ENCODE data around the gene COL4A1. TPM values are rescaled to one million over a fixed set of nuclear protein-coding genes. Genes with fewer than 3 reads are reported as not detected.

COL4A1 gene
- total RNA-seq, 1 experiment from 2014 or later = 0.12 TPM

DNA sequence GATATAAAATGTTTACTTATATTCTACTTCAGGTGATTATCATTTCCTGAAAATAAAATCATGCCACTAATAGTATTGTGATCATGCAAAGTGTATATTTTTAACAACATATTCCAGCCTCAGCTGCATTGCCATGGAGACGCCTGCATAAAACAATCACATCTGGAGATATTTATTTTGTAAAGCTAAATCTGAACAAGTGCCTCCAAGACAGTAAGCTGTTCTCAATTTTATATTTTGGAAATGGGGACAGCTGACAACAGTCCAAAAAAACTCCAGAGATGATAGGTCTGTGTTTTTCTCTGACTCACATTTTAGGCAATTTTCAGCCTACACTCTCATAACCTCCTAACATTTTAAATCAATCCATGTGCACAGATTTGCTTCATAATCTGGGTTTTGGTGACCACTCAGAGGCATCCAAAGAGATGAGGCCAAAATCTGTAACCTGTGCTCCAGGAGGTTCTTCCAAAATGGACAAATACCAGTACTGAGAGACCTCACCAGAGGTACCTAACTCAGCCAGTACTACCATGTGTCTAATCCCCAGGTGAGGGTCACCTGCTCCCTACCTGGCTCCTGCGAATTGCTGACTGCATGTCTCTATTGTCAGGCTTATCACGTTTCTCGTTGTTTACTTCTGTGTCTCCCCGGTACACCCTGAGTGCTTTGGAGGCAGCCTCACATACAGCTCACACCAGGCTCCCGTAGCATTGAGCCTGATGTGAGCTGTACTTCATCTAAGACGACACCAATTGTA is 62.7 kb downstream of the COL4A1 start:
- H3K27ac Mint-ChIP-seq (ENCODE audit: unreplicated experiment) = no peak overlapping the region
- DNase-seq = no peak
- CTCF ChIA-PET = no interaction called here
- no peaks in the 10 kb centered on the region for H3K36me3 Mint-ChIP-seq (ENCODE audit: insufficient read depth, unreplicated experiment)
- H3K9me3 Mint-ChIP-seq (ENCODE audit: low read depth, unreplicated experiment) = no peaks in the 10 kb centered on the region
- H3K4me1 Mint-ChIP-seq (ENCODE audit: low read depth, unreplicated experiment) = no peaks in the 10 kb centered on the region
- BruUV-seq (replicated peaks) = no TSS peak
- H3K27me3 Mint-ChIP-seq (ENCODE audit: unreplicated experiment) = no peaks in the 10 kb centered on the region
- H3K4me3 Mint-ChIP-seq (ENCODE audit: low read depth, unreplicated experiment) = no peak overlapping the region
- intact Hi-C loops (cut with micrococcal nuclease; ENCODE audit: unreplicated experiment) = no loop called here
- TF ChIP-seq, protein P1, sequence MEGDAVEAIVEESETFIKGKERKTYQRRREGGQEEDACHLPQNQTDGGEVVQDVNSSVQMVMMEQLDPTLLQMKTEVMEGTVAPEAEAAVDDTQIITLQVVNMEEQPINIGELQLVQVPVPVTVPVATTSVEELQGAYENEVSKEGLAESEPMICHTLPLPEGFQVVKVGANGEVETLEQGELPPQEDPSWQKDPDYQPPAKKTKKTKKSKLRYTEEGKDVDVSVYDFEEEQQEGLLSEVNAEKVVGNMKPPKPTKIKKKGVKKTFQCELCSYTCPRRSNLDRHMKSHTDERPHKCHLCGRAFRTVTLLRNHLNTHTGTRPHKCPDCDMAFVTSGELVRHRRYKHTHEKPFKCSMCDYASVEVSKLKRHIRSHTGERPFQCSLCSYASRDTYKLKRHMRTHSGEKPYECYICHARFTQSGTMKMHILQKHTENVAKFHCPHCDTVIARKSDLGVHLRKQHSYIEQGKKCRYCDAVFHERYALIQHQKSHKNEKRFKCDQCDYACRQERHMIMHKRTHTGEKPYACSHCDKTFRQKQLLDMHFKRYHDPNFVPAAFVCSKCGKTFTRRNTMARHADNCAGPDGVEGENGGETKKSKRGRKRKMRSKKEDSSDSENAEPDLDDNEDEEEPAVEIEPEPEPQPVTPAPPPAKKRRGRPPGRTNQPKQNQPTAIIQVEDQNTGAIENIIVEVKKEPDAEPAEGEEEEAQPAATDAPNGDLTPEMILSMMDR (IDR thresholded peaks at IDR 0.05; ENCODE audit: unreplicated experiment) = no peak

DNA sequence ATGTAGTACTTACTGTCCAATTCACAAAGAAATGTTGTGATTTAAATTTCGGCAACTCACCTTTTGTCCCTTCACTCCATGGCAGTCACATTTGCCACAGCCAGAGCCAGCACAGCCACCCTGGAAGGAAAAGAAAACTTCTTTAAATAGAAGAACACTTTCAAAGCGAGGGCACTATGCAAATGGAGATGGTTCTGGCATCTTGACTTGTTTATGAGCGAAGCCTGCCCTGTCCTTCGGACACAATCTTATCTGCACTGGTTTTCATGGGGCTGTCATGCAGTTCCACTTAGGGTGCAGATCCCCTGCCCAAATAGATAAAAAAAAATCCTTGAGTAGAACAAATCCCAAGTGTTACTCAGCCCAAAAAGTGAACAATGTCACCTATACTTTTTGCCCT is 64.3 kb downstream of the COL4A1 start:
- Mint-ChIP-seq H3K4me1 (ENCODE audit: low read depth, unreplicated experiment) (no peaks in the 10 kb centered on the region), H3K4me3 (ENCODE audit: low read depth, unreplicated experiment) (no peak overlapping the region), H3K27ac (ENCODE audit: unreplicated experiment) (no peak overlapping the region), H3K36me3 (ENCODE audit: insufficient read depth, unreplicated experiment) (no peaks in the 10 kb centered on the region), H3K27me3 (ENCODE audit: unreplicated experiment) (no peaks in the 10 kb centered on the region), H3K9me3 (ENCODE audit: low read depth, unreplicated experiment) (no peaks in the 10 kb centered on the region)
- intact Hi-C loops (cut with micrococcal nuclease; ENCODE audit: unreplicated experiment) = no loop called here
- CTCF ChIA-PET = no interaction called here
- BruUV-seq (replicated peaks) = no TSS peak
- DNase-seq = no peak
- TF ChIP-seq, protein P1 (IDR thresholded peaks at IDR 0.05; ENCODE audit: unreplicated experiment) = no peak

DNA sequence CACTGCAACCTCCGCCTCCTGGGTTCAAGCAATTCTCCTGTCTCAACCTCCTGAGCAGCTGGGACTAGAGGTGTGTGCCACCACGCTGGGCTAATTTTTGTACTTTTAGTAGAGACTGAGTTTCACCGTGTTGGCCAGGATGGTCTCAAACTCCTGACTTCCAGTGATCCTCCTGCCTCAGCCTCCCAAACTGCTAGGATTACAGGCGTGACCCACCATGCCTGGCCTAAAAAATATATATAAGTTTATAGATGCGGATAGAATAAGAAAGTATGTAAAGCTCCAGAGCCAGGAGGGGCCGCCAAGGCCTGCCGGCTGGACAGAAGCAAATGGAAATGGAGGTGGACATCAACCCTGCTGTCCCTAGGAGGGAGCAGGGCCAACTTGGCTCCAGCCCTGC is 66.0 kb downstream of the COL4A1 start:
- DNase-seq = no peak
- CTCF ChIA-PET = no interaction called here
- no peak overlapping the region for H3K27ac Mint-ChIP-seq (ENCODE audit: unreplicated experiment)
- no peaks in the 10 kb centered on the region for H3K36me3 Mint-ChIP-seq (ENCODE audit: insufficient read depth, unreplicated experiment)
- no peaks in the 10 kb centered on the region for H3K4me1 Mint-ChIP-seq (ENCODE audit: low read depth, unreplicated experiment)
- H3K9me3 Mint-ChIP-seq (ENCODE audit: low read depth, unreplicated experiment) = no peaks in the 10 kb centered on the region
- BruUV-seq (replicated peaks) = no TSS peak
- intact Hi-C loops (cut with micrococcal nuclease; ENCODE audit: unreplicated experiment) = no loop called here
- no peaks in the 10 kb centered on the region for H3K27me3 Mint-ChIP-seq (ENCODE audit: unreplicated experiment)
- TF ChIP-seq, protein P1 (IDR thresholded peaks at IDR 0.05; ENCODE audit: unreplicated experiment) = no peak
- no peak overlapping the region for H3K4me3 Mint-ChIP-seq (ENCODE audit: low read depth, unreplicated experiment)

DNA sequence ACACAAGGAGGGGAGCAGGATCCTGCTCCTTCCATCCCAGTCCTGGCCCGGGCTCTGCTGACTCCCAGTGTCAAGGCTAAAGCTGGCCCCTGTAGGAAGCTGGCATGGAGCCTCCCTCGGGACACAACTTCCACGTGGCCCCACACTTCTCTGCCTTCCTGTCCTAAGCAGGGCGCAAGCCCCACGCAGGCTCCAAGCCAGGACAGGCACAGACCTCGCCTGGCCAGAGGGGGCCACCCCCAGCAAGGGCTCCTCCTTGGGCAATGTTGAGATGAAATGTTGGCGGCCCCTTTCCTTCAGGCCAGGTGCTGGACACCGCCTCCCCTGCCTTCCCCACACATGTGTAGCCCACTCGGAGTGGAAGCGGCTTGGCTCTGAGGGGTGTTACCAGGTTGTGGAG is 66.6 kb downstream of the COL4A1 start:
- Mint-ChIP-seq H3K36me3 (ENCODE audit: insufficient read depth, unreplicated experiment) (no peaks in the 10 kb centered on the region), H3K9me3 (ENCODE audit: low read depth, unreplicated experiment) (no peaks in the 10 kb centered on the region), H3K4me1 (ENCODE audit: low read depth, unreplicated experiment) (no peaks in the 10 kb centered on the region), H3K27me3 (ENCODE audit: unreplicated experiment) (no peaks in the 10 kb centered on the region), H3K27ac (ENCODE audit: unreplicated experiment) (no peak overlapping the region), H3K4me3 (ENCODE audit: low read depth, unreplicated experiment) (no peak overlapping the region)
- TF ChIP-seq, protein P1 (IDR thresholded peaks at IDR 0.05; ENCODE audit: unreplicated experiment) = no peak
- CTCF ChIA-PET = no interaction called here
- no TSS peak for BruUV-seq (replicated peaks)
- intact Hi-C loops (cut with micrococcal nuclease; ENCODE audit: unreplicated experiment) = no loop called here
- DNase-seq = no peak

Measured in Calu3 (cell line).